D721Med (cell line): ENCODE data around the gene PCDHGB7.
"Not testable (repeated sequence)": the region's sequence is repeated elsewhere in the genome, so short reads cannot be mapped to it uniquely, and the experiment has no call there.

ENCODE experiments used
- DNase-seq: peaks from one replicate; pipeline ENCODE4 v3.0.0; 2011; ENCODE audit warnings: low spot score; ENCODE audit not compliant: insufficient read length
- FAIRE-seq: peaks from 2 replicates; lab custom pipeline; 2011; peaks lifted over from hg19 to GRCh38; lab: Jason Lieb, UNC
- TF ChIP-seq, protein P1 (sequence below): IDR thresholded peaks from 2 replicates; pipeline ENCODE4 v1.5.1; 2012; ENCODE audit warnings: mild to moderate bottlenecking, control low read depth; ENCODE audit not compliant: insufficient read depth; ENCODE audit errors: missing control alignments

PCDHGB7 gene

DNA sequence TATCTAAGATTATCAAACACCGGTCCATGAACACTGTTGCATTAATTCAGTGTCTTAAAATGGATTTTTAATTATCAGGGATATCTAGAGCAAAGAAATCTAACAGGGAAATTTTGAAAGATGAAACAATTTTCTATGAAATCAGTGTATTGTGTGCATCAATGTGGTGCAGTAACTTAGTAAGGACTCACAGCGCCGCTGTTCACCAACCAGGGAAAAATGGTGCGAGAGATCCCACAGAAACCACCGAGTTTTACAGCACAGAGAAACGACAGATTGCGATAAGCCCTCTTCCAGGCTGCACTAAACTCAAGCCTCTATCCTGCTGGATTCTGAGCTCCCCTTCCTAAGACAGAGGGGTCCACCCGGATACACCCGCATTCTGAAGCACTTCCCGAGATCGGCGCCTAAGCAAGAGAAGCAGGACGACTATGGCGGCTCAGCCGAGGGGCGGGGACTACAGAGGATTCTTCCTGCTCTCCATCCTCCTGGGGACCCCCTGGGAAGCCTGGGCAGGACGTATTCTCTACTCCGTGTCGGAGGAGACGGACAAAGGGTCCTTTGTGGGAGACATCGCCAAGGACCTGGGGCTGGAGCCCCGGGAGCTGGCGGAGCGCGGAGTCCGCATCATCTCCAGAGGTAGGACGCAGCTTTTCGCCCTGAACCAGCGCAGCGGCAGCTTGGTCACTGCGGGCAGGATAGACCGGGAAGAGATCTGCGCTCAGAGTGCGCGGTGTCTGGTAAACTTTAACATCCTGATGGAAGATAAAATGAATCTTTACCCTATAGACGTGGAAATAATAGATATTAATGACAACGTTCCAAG lies 34.8 kb upstream of the PCDHGB7 start, which contains the start of gene PCDHGA7:
Gene PCDHGA7, plus strand, starts transcription at position 274 of the 826 bp plus-strand sequence. Its CDS starts 158 bp downstream, at position 432.
- no peak for FAIRE-seq
- no peak for DNase-seq
- TF ChIP-seq, protein P1, sequence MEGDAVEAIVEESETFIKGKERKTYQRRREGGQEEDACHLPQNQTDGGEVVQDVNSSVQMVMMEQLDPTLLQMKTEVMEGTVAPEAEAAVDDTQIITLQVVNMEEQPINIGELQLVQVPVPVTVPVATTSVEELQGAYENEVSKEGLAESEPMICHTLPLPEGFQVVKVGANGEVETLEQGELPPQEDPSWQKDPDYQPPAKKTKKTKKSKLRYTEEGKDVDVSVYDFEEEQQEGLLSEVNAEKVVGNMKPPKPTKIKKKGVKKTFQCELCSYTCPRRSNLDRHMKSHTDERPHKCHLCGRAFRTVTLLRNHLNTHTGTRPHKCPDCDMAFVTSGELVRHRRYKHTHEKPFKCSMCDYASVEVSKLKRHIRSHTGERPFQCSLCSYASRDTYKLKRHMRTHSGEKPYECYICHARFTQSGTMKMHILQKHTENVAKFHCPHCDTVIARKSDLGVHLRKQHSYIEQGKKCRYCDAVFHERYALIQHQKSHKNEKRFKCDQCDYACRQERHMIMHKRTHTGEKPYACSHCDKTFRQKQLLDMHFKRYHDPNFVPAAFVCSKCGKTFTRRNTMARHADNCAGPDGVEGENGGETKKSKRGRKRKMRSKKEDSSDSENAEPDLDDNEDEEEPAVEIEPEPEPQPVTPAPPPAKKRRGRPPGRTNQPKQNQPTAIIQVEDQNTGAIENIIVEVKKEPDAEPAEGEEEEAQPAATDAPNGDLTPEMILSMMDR, result no peak

DNA sequence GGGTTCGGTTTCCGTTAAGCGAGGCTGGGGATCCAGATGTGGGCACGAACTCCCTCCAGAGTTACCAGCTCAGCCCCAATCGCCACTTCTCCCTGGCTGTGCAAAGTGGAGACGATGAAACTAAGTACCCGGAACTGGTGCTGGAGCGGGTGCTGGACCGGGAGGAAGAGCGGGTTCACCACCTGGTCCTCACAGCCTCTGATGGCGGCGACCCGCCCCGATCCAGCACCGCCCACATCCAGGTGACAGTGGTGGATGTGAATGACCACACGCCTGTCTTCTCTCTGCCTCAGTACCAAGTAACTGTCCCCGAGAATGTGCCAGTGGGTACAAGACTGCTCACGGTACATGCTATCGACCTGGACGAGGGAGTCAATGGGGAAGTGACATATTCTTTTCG lies 34.1 kb upstream of the PCDHGB7 start:
- TF ChIP-seq, protein P1, result no peak
- DNase-seq, result no peak
- no peak for FAIRE-seq

DNA sequence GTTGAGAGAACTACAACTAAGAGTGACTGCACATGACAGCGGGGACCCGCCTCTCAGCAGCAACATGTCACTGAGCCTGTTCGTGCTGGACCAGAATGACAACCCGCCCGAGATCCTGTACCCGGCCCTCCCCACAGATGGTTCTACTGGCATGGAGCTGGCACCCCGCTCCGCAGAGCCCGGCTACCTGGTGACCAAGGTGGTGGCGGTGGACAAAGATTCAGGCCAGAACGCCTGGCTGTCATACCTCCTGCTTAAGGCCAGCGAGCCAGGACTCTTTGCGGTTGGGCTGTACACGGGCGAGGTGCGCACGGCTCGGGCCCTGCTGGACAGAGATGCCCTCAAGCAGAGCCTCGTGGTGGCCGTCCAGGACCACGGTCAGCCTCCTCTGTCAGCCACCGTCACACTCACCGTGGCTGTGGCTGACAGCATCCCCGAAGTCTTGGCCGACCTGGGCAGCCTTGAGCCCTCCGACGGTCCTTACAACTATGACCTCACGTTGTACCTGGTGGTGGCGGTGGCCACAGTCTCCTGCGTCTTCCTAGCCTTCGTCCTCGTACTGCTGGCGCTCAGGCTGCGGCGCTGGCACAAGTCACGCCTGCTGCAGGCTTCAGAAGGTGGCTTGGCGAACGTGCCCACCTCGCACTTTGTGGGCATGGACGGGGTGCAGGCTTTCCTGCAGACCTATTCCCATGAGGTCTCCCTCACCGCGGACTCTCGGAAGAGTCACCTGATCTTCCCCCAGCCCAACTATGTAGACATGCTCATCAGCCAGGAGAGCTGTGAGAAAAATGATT lies 32.8 kb upstream of the PCDHGB7 start:
- DNase-seq, result no peak
- FAIRE-seq, result no peak
- TF ChIP-seq, protein P1, result no peak

DNA sequence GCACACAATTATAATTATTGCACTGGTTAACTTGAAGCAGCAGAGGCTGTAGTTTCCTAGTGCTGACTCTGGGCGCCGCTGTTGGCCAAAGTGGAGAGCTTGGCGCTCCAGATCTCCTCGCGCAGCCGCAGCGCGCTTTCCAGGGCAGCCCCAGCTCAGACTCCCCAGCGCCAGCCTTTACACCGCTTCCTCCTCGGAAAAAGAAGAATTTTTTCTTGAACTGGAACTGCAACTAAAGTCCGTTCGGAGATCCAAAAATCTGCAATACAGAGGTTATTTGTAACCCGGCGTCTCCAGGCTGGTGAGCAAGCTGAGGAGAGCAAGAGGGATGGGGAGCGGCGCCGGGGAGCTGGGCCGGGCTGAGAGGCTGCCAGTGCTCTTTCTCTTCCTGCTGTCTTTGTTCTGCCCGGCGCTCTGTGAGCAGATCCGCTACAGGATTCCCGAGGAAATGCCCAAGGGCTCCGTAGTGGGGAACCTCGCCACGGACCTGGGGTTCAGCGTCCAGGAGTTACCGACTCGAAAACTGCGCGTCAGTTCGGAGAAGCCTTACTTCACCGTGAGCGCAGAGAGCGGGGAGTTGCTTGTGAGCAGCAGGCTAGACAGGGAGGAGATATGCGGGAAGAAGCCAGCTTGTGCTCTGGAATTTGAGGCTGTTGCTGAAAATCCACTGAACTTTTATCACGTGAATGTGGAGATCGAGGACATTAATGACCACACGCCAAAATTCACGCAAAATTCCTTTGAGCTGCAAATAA lies 29.7 kb upstream of the PCDHGB7 start, which contains the start of gene PCDHGB4:
Gene PCDHGB4, plus strand, starts transcription at position 142 of the 755 bp plus-strand sequence. Its CDS starts 187 bp downstream, at position 329.
- not testable (repeated sequence) for FAIRE-seq, DNase-seq

DNA sequence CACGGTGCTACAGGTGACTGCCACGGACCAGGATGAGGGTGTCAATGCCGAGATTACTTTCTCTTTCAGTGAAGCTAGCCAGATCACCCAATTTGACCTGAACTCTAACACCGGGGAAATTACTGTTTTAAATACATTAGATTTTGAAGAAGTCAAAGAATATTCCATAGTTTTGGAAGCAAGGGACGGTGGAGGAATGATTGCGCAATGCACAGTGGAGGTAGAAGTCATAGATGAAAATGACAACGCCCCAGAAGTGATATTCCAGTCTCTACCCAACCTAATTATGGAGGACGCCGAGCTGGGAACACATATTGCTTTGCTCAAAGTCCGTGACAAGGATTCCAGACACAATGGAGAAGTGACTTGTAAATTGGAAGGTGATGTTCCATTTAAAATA lies 28.8 kb upstream of the PCDHGB7 start:
- FAIRE-seq (no peak), DNase-seq (no peak)
- TF ChIP-seq, protein P1, result no peak

DNA sequence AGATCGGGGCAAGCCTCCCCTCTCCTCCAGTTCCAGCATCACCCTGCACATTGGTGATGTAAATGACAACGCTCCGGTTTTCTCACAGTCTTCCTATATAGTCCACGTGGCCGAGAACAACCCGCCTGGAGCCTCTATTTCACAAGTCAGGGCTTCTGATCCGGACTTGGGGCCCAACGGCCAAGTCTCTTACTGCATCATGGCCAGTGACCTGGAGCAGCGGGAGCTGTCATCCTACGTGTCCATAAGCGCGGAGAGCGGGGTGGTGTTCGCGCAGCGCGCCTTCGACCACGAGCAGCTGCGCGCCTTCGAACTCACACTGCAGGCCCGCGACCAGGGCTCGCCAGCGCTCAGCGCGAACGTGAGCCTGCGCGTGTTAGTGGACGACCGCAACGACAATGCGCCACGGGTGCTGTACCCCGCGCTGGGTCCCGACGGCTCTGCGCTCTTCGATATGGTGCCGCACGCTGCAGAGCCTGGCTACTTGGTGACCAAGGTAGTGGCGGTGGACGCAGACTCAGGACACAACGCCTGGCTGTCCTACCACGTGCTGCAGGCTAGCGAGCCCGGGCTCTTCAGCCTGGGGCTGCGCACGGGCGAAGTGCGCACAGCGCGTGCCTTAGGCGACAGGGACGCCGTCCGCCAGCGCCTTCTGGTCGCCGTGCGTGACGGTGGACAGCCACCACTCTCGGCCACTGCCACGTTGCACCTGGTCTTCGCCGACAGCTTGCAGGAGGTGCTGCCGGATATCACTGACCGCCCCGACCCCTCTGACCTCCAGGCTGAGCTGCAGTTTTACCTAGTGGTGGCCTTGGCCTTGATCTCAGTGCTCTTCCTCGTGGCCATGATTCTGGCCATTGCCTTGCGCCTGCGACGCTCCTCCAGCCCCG lies 28.1 kb upstream of the PCDHGB7 start:
- no peak for FAIRE-seq
- TF ChIP-seq, protein P1, result no peak
- DNase-seq, result no peak
